HG03571 (cell line): ENCODE measurements around the gene OR1L6.

ENCODE experiments used
- ATAC-seq: cut with Tn5 transposase; IDR thresholded peaks from one replicate; pipeline ENCODE4 v1.9.1; 2021; ENCODE audit not compliant: unreplicated experiment

OR1L6 gene

GRCh38 chr9:122742003-122742402 is at the start of gene OR1L6:
OR1L6 (plus strand) TSS chr9:122742303; CDS start chr9:122749848, 7,545 bp downstream.
- ATAC-seq: no peak

- no peak for ATAC-seq
These were observed 46.4 kb upstream of the OR1L6 start for GRCh38 chr9:122695696-122696095.

GRCh38 chr9:122718038-122718437 is 24.1 kb upstream of the OR1L6 start:
- ATAC-seq: no peak

- no peak for ATAC-seq
These were observed 22.9 kb upstream of the OR1L6 start for GRCh38 chr9:122719218-122719617.

- no peak for ATAC-seq
These were observed 18.4 kb upstream of the OR1L6 start, which contains the start of gene OR1L4 for GRCh38 chr9:122723690-122724089. OR1L4 (plus strand) TSS chr9:122723990; CDS start chr9:122723990, 0 bp downstream.

- ATAC-seq: no peak
These were observed 12.7 kb downstream of the OR1L6 start for GRCh38 chr9:122754825-122755224.

- ATAC-seq: no peak
These were observed 25.7 kb downstream of the OR1L6 start for GRCh38 chr9:122767817-122768216.

- ATAC-seq: no peak
These were observed 34.9 kb downstream of the OR1L6 start for GRCh38 chr9:122777052-122777451.

- ATAC-seq: no peak
These were observed 36.0 kb downstream of the OR1L6 start for GRCh38 chr9:122777935-122778627.

- ATAC-seq: no peak
These were observed 37.1 kb downstream of the OR1L6 start for GRCh38 chr9:122779181-122779580.

- ATAC-seq: no peak
These were observed 37.9 kb downstream of the OR1L6 start for GRCh38 chr9:122780026-122780425.

GRCh38 chr9:122781671-122782070 is 39.6 kb downstream of the OR1L6 start:
- ATAC-seq: no peak

GRCh38 chr9:122785269-122785668 is 43.2 kb downstream of the OR1L6 start:
- no peak for ATAC-seq

- no peak for ATAC-seq
These were observed 44.2 kb downstream of the OR1L6 start for GRCh38 chr9:122786338-122786737.

- no peak for ATAC-seq
These were observed 46.7 kb downstream of the OR1L6 start, which contains the start of gene OR5C1 for GRCh38 chr9:122788831-122789230. OR5C1 (plus strand) TSS chr9:122788933; CDS start chr9:122788933, 0 bp downstream.

GRCh38 chr9:122789256-122790046 is 47.3 kb downstream of the OR1L6 start:
- no peak for ATAC-seq

GRCh38 chr9:122791872-122792669 is 50.0 kb downstream of the OR1L6 start:
- ATAC-seq: no peak

GRCh38 chr9:122797316-122798063 is 55.4 kb downstream of the OR1L6 start:
- no peak for ATAC-seq
